ENCODE measurements around the gene TRAM2.

TRAM2 gene

GRCh38 chr6:52549428-52549827 lies 27.4 kb downstream of the TRAM2 start:
- DNase-seq, result no peak
- no peaks in the 10 kb centered on the region for H3K36me3 Mint-ChIP-seq (ENCODE audit: low read depth)
- no peak overlapping the region for H3K27ac Mint-ChIP-seq
- H3K4me1 Mint-ChIP-seq (ENCODE audit: low read depth), result peaks cover 24% of the 10 kb centered on the region
- H3K9me3 Mint-ChIP-seq, result no peaks in the 10 kb centered on the region
- no peaks in the 10 kb centered on the region for H3K27me3 Mint-ChIP-seq
- H3K4me3 Mint-ChIP-seq, result no peak overlapping the region

GRCh38 chr6:52548999-52549398 lies 27.9 kb downstream of the TRAM2 start:
- peaks cover 24% of the 10 kb centered on the region for H3K4me1 Mint-ChIP-seq (ENCODE audit: low read depth)
- H3K27ac Mint-ChIP-seq, result no peak overlapping the region
- no peak for DNase-seq
- H3K9me3 Mint-ChIP-seq, result no peaks in the 10 kb centered on the region
- H3K36me3 Mint-ChIP-seq (ENCODE audit: low read depth), result no peaks in the 10 kb centered on the region
- H3K27me3 Mint-ChIP-seq, result no peaks in the 10 kb centered on the region
- H3K4me3 Mint-ChIP-seq, result no peak overlapping the region

GRCh38 chr6:52548353-52548713 lies 28.5 kb downstream of the TRAM2 start:
- Mint-ChIP-seq H3K27ac (no peak overlapping the region), H3K27me3 (no peaks in the 10 kb centered on the region), H3K9me3 (no peaks in the 10 kb centered on the region), H3K4me1 (ENCODE audit: low read depth) (peaks cover 18% of the 10 kb centered on the region), H3K36me3 (ENCODE audit: low read depth) (no peaks in the 10 kb centered on the region), H3K4me3 (no peak overlapping the region)
- no peak for DNase-seq

GRCh38 chr6:52547647-52548352 lies 29.1 kb downstream of the TRAM2 start:
- peaks cover 18% of the 10 kb centered on the region for H3K4me1 Mint-ChIP-seq (ENCODE audit: low read depth)
- no peak overlapping the region for H3K4me3 Mint-ChIP-seq
- no peak overlapping the region for H3K27ac Mint-ChIP-seq
- no peaks in the 10 kb centered on the region for H3K27me3 Mint-ChIP-seq
- no peak for DNase-seq
- no peaks in the 10 kb centered on the region for H3K36me3 Mint-ChIP-seq (ENCODE audit: low read depth)
- no peaks in the 10 kb centered on the region for H3K9me3 Mint-ChIP-seq

GRCh38 chr6:52546678-52547077 lies 30.2 kb downstream of the TRAM2 start:
- Mint-ChIP-seq H3K4me3 (no peak overlapping the region), H3K4me1 (ENCODE audit: low read depth) (peaks cover 18% of the 10 kb centered on the region), H3K27me3 (no peaks in the 10 kb centered on the region), H3K36me3 (ENCODE audit: low read depth) (no peaks in the 10 kb centered on the region), H3K27ac (no peak overlapping the region), H3K9me3 (no peaks in the 10 kb centered on the region)
- DNase-seq, result no peak

GRCh38 chr6:52546192-52546591 lies 30.7 kb downstream of the TRAM2 start:
- Mint-ChIP-seq H3K27ac (no peak overlapping the region), H3K4me3 (no peak overlapping the region), H3K36me3 (ENCODE audit: low read depth) (no peaks in the 10 kb centered on the region), H3K27me3 (no peaks in the 10 kb centered on the region), H3K4me1 (ENCODE audit: low read depth) (peaks cover 15% of the 10 kb centered on the region), H3K9me3 (no peaks in the 10 kb centered on the region)
- DNase-seq, result no peak

- Mint-ChIP-seq H3K27ac (no peak overlapping the region), H3K9me3 (no peaks in the 10 kb centered on the region), H3K4me3 (no peak overlapping the region), H3K27me3 (no peaks in the 10 kb centered on the region), H3K4me1 (ENCODE audit: low read depth) (peaks cover 13% of the 10 kb centered on the region), H3K36me3 (ENCODE audit: low read depth) (no peaks in the 10 kb centered on the region)
- no peak for DNase-seq
Measured at GRCh38 chr6:52545406-52546119, 31.3 kb downstream of the TRAM2 start.

GRCh38 chr6:52544602-52545405 lies 32.1 kb downstream of the TRAM2 start:
- no peak overlapping the region for H3K4me3 Mint-ChIP-seq
- no peaks in the 10 kb centered on the region for H3K36me3 Mint-ChIP-seq (ENCODE audit: low read depth)
- H3K27me3 Mint-ChIP-seq, result no peaks in the 10 kb centered on the region
- H3K4me1 Mint-ChIP-seq (ENCODE audit: low read depth), result peaks cover 11% of the 10 kb centered on the region
- no peak overlapping the region for H3K27ac Mint-ChIP-seq
- H3K9me3 Mint-ChIP-seq, result no peaks in the 10 kb centered on the region
- DNase-seq, result no peak

- Mint-ChIP-seq H3K4me3 (no peak overlapping the region), H3K36me3 (ENCODE audit: low read depth) (no peaks in the 10 kb centered on the region), H3K27me3 (no peaks in the 10 kb centered on the region), H3K9me3 (no peaks in the 10 kb centered on the region), H3K27ac (no peak overlapping the region), H3K4me1 (ENCODE audit: low read depth) (peaks cover 11% of the 10 kb centered on the region)
- no peak for DNase-seq
Measured at GRCh38 chr6:52543729-52544601, 32.9 kb downstream of the TRAM2 start.

- Mint-ChIP-seq H3K27me3 (no peaks in the 10 kb centered on the region), H3K27ac (no peak overlapping the region), H3K36me3 (ENCODE audit: low read depth) (no peaks in the 10 kb centered on the region), H3K4me1 (ENCODE audit: low read depth) (peaks cover 17% of the 10 kb centered on the region), H3K4me3 (no peak overlapping the region), H3K9me3 (no peaks in the 10 kb centered on the region)
- DNase-seq, result no peak
Measured at GRCh38 chr6:52543262-52543661, 33.6 kb downstream of the TRAM2 start.

- peaks cover 30% of the 10 kb centered on the region for H3K4me1 Mint-ChIP-seq (ENCODE audit: low read depth)
- H3K9me3 Mint-ChIP-seq, result no peaks in the 10 kb centered on the region
- H3K4me3 Mint-ChIP-seq, result no peak overlapping the region
- H3K27me3 Mint-ChIP-seq, result no peaks in the 10 kb centered on the region
- no peaks in the 10 kb centered on the region for H3K36me3 Mint-ChIP-seq (ENCODE audit: low read depth)
- DNase-seq, result no peak
- no peak overlapping the region for H3K27ac Mint-ChIP-seq
Measured at GRCh38 chr6:52541135-52541534, 35.7 kb downstream of the TRAM2 start.

GRCh38 chr6:52540286-52540902 lies 36.5 kb downstream of the TRAM2 start:
- DNase-seq, result no peak
- H3K9me3 Mint-ChIP-seq, result no peaks in the 10 kb centered on the region
- no peaks in the 10 kb centered on the region for H3K27me3 Mint-ChIP-seq
- no peak overlapping the region for H3K4me3 Mint-ChIP-seq
- peaks cover 35% of the 10 kb centered on the region for H3K4me1 Mint-ChIP-seq (ENCODE audit: low read depth)
- no peaks in the 10 kb centered on the region for H3K36me3 Mint-ChIP-seq (ENCODE audit: low read depth)
- H3K27ac Mint-ChIP-seq, result no peak overlapping the region

- H3K27me3 Mint-ChIP-seq, result no peaks in the 10 kb centered on the region
- H3K4me1 Mint-ChIP-seq (ENCODE audit: low read depth), result peaks cover 43% of the 10 kb centered on the region
- peaks cover 5% of the 10 kb centered on the region for H3K36me3 Mint-ChIP-seq (ENCODE audit: low read depth)
- no peak for DNase-seq
- H3K9me3 Mint-ChIP-seq, result no peaks in the 10 kb centered on the region
- no peak overlapping the region for H3K27ac Mint-ChIP-seq
- no peak overlapping the region for H3K4me3 Mint-ChIP-seq
Measured at GRCh38 chr6:52539607-52540006, 37.3 kb downstream of the TRAM2 start.

- Mint-ChIP-seq H3K36me3 (ENCODE audit: low read depth) (peaks cover 12% of the 10 kb centered on the region), H3K27me3 (no peaks in the 10 kb centered on the region), H3K4me3 (no peak overlapping the region), H3K9me3 (no peaks in the 10 kb centered on the region), H3K27ac (no peak overlapping the region), H3K4me1 (ENCODE audit: low read depth) (peaks cover 45% of the 10 kb centered on the region)
- DNase-seq, result no peak
Measured at GRCh38 chr6:52538901-52539354, 37.9 kb downstream of the TRAM2 start.
